SU-DHL-6 (cell line): ENCODE data around the gene CASK.

Experiments used
- H2AFZ ChIP-seq: fragments of 200-600 bp; sonication (generic); 2 replicates; pipeline ENCODE4 v1.6.1; 2014; ENCODE audit warnings: low read depth, mild to moderate bottlenecking, moderate library complexity, mixed read lengths, antibody characterized with exemption, low read length; ENCODE audit not compliant: severe bottlenecking
- H3F3A ChIP-seq: fragments of 200-600 bp; shearing (Covaris generic); 2 replicates; pipeline ENCODE4 v1.6.0; 2016; ENCODE audit warnings: antibody characterized with exemption, mild to moderate bottlenecking; ENCODE audit not compliant: insufficient read depth
- H3K27ac ChIP-seq: fragments of 200-600 bp; sonication (generic); 2 replicates; pipeline ENCODE4 v1.5.1; 2016; ENCODE audit warnings: low read depth, mild to moderate bottlenecking, low read length, moderate library complexity, mixed read lengths
- H3K27me3 ChIP-seq: fragments of 200-600 bp; sonication (generic), shearing (Covaris generic); 2 replicates; pipeline ENCODE4 v1.6.0; 2014; ENCODE audit warnings: mild to moderate bottlenecking, low read length
- H3K36me3 ChIP-seq: fragments of 200-600 bp; sonication (generic); 2 replicates; pipeline ENCODE4 v1.6.1; 2014; ENCODE audit warnings: mild to moderate bottlenecking, low read length, mixed read lengths
- H3K4me2 ChIP-seq: fragments of 300-600, 200-600 bp; shearing (Covaris generic), sonication (generic); 2 replicates; pipeline ENCODE4 v1.6.0; 2014; ENCODE audit warnings: low read length, low read depth, mild to moderate bottlenecking; ENCODE audit not compliant: poor library complexity, severe bottlenecking
- H3K4me3 ChIP-seq: fragments of 200-600 bp; sonication (generic); 2 replicates; pipeline ENCODE4 v1.5.1; 2014; ENCODE audit warnings: antibody characterized with exemption, low read length, mild to moderate bottlenecking, mixed read lengths; ENCODE audit not compliant: insufficient read depth, poor library complexity, severe bottlenecking
- H3K79me2 ChIP-seq: fragments of 200-600 bp; sonication (generic); 2 replicates; pipeline ENCODE4 v1.6.1; 2014; ENCODE audit warnings: mild to moderate bottlenecking, low read length, moderate library complexity; ENCODE audit not compliant: insufficient read depth
- H3K9ac ChIP-seq: fragments of 200-600 bp; sonication (generic); 2 replicates; pipeline ENCODE4 v1.7.0; 2014; ENCODE audit warnings: mild to moderate bottlenecking, low read length
- H3K9me2 ChIP-seq: fragments of 200-600 bp; sonication (generic); replicated peaks from 2 replicates; pipeline ENCODE4 v1.6.1; 2014; ENCODE audit warnings: low read length; ENCODE audit not compliant: insufficient read depth
- H3K9me3 ChIP-seq: fragments of 200-600 bp; sonication (generic); 2 replicates; pipeline ENCODE4 v1.6.1; 2014; ENCODE audit warnings: low read length, mixed read lengths; ENCODE audit not compliant: insufficient read depth
- H4K20me1 ChIP-seq: fragments of 200-600 bp; sonication (generic); 2 replicates; pipeline ENCODE4 v1.6.1; 2014; ENCODE audit warnings: low read depth, mild to moderate bottlenecking, antibody characterized with exemption, low read length, moderate library complexity, mixed read lengths
- CTCF ChIP-seq: fragments of 200-600 bp; sonication (generic); IDR thresholded peaks from one replicate; pipeline ENCODE4 v1.5.1; 2017; ENCODE audit warnings: antibody characterized with exemption, mild to moderate bottlenecking, low read length, moderate library complexity; ENCODE audit not compliant: insufficient read depth, poor library complexity, severe bottlenecking
- EZH2phosphoT487 ChIP-seq: fragments of 200-600 bp; sonication (generic), shearing (Covaris generic); conservative IDR thresholded peaks from 2 replicates; pipeline ENCODE4 v1.6.1; 2018; ENCODE audit warnings: mild to moderate bottlenecking, antibody characterized with exemption, low read length, moderate library complexity, mixed read lengths

CASK gene

GRCh38 chrX:41785685-41786084, 137.7 kb downstream of the CASK start:
- Histone ChIP-seq H3K9me2 (no peaks in the 10 kb centered on the region), H3K36me3 (no peaks in the 10 kb centered on the region), H3K4me2 (no peak overlapping the region), H2AFZ (no peak overlapping the region), H3F3A (peaks cover 6% of the 10 kb centered on the region; the same call in 1 of the 2 replicates), H3K4me3 (no peak overlapping the region), H3K9me3 (no peaks in the 10 kb centered on the region), H3K27ac (no peak overlapping the region), H3K27me3 (no peaks in the 10 kb centered on the region), H3K79me2 (no peaks in the 10 kb centered on the region), H3K9ac (no peak overlapping the region), H4K20me1 (no peaks in the 10 kb centered on the region)
- TF ChIP-seq EZH2phosphoT487 (no peak), CTCF (no peak)

GRCh38 chrX:41781500-41781899, 141.9 kb downstream of the CASK start:
- no peaks in the 10 kb centered on the region for H3K36me3 ChIP-seq
- H3K79me2 ChIP-seq: no peaks in the 10 kb centered on the region
- H3K27ac ChIP-seq: peak overlapping the region; percentile 29; the same call in 1 of the 2 replicates
- H3K4me2 ChIP-seq: no peak overlapping the region
- no peaks in the 10 kb centered on the region for H4K20me1 ChIP-seq
- no peaks in the 10 kb centered on the region for H3K9me2 ChIP-seq
- peak; percentile 36 for TF ChIP-seq CTCF
- no peak for TF ChIP-seq EZH2phosphoT487
- H2AFZ ChIP-seq: no peak overlapping the region
- H3K27me3 ChIP-seq: no peaks in the 10 kb centered on the region
- H3K9ac ChIP-seq: no peak overlapping the region
- no peaks in the 10 kb centered on the region for H3K9me3 ChIP-seq
- no peak overlapping the region for H3K4me3 ChIP-seq
- peaks cover 6% of the 10 kb centered on the region; the same call in 1 of the 2 replicates for H3F3A ChIP-seq

GRCh38 chrX:41779941-41780340, 143.4 kb downstream of the CASK start:
- Histone ChIP-seq H3K27me3 (no peaks in the 10 kb centered on the region), H2AFZ (no peak overlapping the region), H3F3A (peaks cover 6% of the 10 kb centered on the region; the same call in 1 of the 2 replicates), H3K4me3 (no peak overlapping the region), H3K9me2 (no peaks in the 10 kb centered on the region), H4K20me1 (no peaks in the 10 kb centered on the region), H3K9ac (no peak overlapping the region), H3K27ac (no peak overlapping the region), H3K36me3 (no peaks in the 10 kb centered on the region), H3K79me2 (no peaks in the 10 kb centered on the region), H3K9me3 (no peaks in the 10 kb centered on the region), H3K4me2 (no peak overlapping the region)
- no peak for TF ChIP-seq EZH2phosphoT487
- no peak for TF ChIP-seq CTCF
